Gastrocnemius medialis (tissue), 4 donors: ENCODE results near the gene MAPRE2.

Source experiments
- POLR2A ChIP-seq, 2 donors: fragments of 450-650 bp; IDR thresholded peaks; one replicate each; pipeline ENCODE4 v1.6.1; 2017; ENCODE audit warnings: antibody characterized with exemption in 2 of 2, mild to moderate bottlenecking in 2 of 2, moderate library complexity in 2 of 2
- TF ChIP-seq, protein P1 (sequence below), 5 experiments: fragments of 450-650 bp in 3 of 5; fragments of 200-600 bp in 2 of 5; sonication (generic) in 2 of 5; IDR thresholded peaks in 4 of 5; conservative IDR thresholded peaks in 1 of 5; 1 replicate in 4 of 5; 2 replicates in 1 of 5; pipeline ENCODE4 v1.5.1; 2016 to 2019; ENCODE audit warnings: antibody characterized with exemption in 5 of 5, mild to moderate bottlenecking in 3 of 5, moderate library complexity in 3 of 5

DNA sequence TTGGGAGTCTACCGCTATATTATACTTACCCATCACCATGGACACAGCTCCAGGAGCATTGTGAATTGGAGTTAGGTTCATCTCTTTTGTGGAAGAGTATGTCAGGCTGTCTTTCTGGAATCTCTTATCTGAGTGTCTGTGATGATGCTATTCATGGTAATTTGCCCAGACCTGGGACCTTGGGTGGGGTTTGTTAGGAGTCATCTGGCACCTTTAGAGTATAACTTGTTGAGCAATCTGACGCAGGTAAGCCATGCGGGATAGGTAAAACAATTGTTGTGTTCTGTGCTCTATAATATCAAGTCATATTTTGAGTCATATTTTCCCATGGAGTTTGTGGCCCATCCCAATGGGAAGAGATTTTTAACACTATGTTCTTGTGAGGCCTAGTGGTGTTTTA is 49.7 kb upstream of the MAPRE2 start:
- TF ChIP-seq, protein P1, sequence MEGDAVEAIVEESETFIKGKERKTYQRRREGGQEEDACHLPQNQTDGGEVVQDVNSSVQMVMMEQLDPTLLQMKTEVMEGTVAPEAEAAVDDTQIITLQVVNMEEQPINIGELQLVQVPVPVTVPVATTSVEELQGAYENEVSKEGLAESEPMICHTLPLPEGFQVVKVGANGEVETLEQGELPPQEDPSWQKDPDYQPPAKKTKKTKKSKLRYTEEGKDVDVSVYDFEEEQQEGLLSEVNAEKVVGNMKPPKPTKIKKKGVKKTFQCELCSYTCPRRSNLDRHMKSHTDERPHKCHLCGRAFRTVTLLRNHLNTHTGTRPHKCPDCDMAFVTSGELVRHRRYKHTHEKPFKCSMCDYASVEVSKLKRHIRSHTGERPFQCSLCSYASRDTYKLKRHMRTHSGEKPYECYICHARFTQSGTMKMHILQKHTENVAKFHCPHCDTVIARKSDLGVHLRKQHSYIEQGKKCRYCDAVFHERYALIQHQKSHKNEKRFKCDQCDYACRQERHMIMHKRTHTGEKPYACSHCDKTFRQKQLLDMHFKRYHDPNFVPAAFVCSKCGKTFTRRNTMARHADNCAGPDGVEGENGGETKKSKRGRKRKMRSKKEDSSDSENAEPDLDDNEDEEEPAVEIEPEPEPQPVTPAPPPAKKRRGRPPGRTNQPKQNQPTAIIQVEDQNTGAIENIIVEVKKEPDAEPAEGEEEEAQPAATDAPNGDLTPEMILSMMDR (IDR thresholded peaks at IDR 0.05 in 4 of 5, conservative IDR thresholded peaks at IDR 0.05 in 1 of 5), result no peak
- no peak for TF ChIP-seq POLR2A (IDR thresholded peaks at IDR 0.05)
